ENCODE measurements around the gene C11orf54.
"Not testable (repeated sequence)": the region's sequence is repeated elsewhere in the genome, so short reads cannot be mapped to it uniquely, and the experiment has no call there.

Gene C11orf54

DNA sequence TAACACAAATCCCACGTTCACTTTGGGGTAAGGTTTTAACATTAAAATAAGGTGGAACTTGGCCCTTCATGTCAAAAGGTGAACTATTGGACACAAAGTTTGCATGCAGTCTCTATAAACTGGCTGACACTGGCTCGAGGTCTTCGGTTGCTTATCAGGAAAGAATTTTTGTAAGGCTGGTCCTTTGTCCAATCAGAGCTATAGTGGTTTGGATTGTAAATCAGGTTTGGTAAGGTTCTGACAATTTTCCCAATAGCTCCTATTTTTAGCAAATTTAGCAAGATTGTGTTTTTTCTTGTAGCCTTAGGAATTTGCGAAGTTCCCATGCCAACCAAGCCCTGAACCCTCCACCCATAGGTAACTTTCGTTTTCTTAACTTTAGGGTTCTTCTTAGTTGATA is 25.0 kb downstream of the C11orf54 start:
- DNase-seq = no peak
- TF ChIP-seq POLR2A (IDR thresholded peaks at IDR 0.05; ENCODE audit: low read length) = no peak
- no peak for TF ChIP-seq GATA1 (IDR thresholded peaks at IDR 0.05; ENCODE audit: low read depth, low read length)

DNA sequence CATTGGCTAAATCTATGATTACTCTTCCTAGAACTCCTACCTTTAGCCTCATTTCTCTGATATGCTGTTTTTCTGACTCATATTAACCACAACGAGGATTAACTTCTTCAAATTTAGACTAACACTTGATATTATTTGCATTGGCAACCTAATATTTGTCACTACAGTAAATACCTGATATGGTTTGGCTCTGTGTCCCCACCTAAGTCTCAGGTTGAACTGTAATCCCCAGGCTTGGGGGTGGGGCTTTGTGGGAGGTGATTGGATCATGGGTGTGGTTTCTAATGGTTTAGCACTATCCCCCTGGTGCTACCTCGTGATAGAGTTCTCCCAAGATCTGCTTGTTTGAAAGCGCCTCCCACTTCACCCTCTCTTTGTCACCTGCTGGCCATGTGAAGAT is 25.5 kb downstream of the C11orf54 start:
- TF ChIP-seq GATA1 (IDR thresholded peaks at IDR 0.05; ENCODE audit: low read depth, low read length) (no peak), POLR2A (IDR thresholded peaks at IDR 0.05; ENCODE audit: low read length) (no peak)
- peak in 1 of 2 experiments; percentile 2 for DNase-seq

DNA sequence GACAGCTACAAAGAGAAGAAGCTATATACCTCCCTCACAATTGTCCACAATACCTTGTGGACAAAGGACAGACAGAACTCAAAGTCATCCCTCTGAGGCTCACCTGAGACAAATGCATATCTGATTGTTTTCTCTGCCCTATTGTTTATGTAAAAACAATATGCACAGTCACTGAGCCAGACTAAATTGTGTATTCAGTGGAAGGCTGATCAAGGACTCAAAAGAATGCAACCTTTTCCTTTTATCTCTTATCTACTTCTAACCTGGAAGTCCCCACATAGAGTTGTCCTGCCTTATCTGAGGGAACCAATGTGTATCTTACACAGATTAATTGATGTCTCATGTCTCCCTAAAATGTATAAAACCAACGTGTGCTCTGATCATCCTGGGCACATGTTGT is 28.7 kb downstream of the C11orf54 start:
- no peak for TF ChIP-seq GATA1 (IDR thresholded peaks at IDR 0.05; ENCODE audit: low read depth, low read length)
- TF ChIP-seq POLR2A (IDR thresholded peaks at IDR 0.05; ENCODE audit: low read length) = no peak
- peak in 1 of 2 experiments; percentile 6 for DNase-seq

DNA sequence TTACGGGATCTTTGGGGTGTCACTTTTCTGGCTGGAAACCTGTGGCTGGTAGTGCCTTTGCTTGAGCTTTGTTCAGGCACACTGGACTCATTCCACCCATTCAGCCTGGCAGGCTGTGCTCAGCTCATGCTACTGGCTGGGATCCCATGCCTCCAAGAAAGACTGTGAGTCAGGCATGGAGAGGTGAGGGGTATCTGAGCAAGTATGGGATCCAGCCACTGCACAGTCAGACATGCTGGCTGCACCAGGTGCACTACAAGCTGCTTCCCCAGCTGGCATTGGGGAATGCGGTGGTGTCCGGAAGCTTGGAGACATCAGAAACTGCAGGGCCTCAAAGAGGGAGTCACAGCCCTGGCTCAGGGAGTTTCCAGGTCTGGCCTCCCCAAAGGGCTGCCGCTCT is 30.7 kb downstream of the C11orf54 start:
- no peak for DNase-seq
- TF ChIP-seq POLR2A (IDR thresholded peaks at IDR 0.05; ENCODE audit: low read length) (no peak), GATA1 (IDR thresholded peaks at IDR 0.05; ENCODE audit: low read depth, low read length) (no peak)

DNA sequence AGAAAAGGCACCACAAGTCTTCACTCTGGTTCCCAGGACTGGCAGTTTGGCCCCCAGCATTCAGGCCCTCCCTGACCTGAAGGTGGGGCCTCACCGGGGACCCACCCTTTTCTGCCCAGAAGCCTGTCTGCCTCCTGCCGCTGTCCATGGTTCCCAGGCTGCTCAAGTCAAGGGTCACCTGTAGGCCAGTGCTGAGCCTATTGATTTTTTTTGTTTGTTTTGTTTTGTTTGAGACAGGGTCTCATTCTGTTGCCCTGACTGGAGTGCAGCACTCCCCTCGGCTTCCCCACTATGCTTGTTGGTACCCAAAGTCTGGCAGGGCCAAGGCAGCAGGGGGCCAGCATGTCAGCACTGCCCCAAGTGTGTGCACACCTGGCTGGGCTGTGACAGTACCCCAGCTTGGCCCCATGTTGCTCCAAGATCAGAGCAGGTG is 31.6 kb downstream of the C11orf54 start:
- TF ChIP-seq POLR2A (IDR thresholded peaks at IDR 0.05; ENCODE audit: low read length) (no peak), GATA1 (IDR thresholded peaks at IDR 0.05; ENCODE audit: low read depth, low read length) (no peak)
- DNase-seq = peak in 1 of 2 experiments; percentile 7

DNA sequence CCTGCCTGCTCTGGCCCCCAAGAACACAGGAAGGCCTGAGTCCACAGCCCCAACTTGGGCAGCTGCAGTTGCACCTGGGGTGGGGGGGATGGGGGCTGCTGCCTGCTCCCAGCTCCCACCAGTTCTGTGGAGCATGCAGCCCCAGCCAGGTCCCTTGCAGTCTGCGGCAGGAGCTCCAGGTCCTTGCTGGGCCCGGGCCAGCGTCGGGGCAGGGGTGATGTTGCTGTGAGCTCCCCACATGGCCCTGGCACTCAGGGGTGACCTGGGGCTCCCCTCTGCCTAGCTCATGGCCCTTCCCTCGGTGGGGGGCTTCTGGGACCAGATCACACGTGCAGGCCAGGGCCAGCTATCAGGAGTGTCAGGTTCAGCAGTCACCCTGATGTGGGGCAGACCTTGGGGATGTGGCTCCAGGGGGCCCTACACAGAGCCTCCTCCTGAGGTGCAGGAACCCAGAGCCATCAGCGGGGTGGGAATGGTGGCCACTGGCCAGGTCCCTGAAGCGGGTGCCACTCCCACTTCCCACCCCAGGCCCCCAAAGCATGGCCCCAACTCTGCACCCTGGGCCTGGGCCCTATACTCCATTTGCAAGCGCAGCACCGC is 32.2 kb downstream of the C11orf54 start:
- TF ChIP-seq GATA1 (IDR thresholded peaks at IDR 0.05; ENCODE audit: low read depth, low read length) (no peak), POLR2A (IDR thresholded peaks at IDR 0.05; ENCODE audit: low read length) (no peak)
- no peak for DNase-seq

DNA sequence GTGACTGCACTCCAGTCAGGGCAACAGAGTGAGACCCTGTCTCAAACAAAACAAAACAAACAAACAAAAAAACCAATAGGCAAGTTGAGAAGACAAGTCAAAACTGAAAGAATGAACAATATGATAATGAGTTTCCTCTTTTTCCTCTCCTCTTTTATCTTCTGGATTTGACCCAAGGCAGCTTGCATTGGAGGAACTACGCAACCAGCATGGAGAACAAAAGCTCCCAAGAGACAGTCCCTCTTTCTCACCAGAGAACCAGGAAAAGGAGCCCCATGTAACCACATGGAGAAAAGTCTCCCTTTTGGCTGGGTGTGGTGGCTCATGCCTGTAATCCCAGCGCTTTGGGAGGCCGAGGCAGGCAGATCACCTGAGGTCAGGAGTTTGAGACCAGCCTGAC is 33.1 kb downstream of the C11orf54 start:
- not testable (repeated sequence) for DNase-seq

DNA sequence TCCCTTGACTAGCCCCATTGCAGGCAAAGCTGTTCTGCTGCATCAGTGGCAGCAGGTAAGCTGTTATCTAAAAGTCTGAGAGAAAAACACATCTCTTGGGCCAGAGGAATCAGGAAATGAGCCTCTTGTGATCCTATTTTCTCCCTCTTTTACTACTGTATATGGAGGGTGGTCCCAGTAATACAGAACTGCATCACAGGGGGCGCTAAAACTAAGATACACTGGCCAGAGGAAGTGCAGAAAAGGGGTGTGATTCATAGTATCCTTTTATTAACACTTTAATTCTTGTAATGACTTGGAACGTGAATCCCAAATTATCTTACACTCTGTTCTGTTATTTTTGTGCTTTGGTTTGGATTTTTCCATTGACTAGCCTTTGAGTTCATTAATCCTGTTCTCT is 33.8 kb downstream of the C11orf54 start:
- DNase-seq = peak; percentile 20 to 33
- no peak for TF ChIP-seq POLR2A (IDR thresholded peaks at IDR 0.05; ENCODE audit: low read length)
- no peak for TF ChIP-seq GATA1 (IDR thresholded peaks at IDR 0.05; ENCODE audit: low read depth, low read length)

DNA sequence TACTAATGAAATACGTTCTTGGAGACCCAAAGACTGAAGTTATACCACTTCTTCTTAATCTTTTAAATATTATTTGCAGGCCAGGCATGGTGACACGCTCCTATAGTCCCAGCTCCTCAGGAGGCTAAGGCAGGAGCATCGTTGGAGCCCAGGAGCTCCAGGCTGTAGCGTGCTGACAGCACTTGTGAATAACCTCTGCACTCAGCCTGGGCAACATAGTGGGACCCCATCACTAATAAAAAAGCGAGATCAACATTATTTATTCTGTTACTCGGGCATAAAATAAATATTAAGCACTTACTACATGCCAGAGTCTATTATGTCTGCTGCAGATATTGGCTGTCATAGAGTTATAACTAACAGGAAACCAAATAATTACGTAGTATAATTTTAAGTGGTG is 41.9 kb downstream of the C11orf54 start:
- no peak for TF ChIP-seq GATA1 (IDR thresholded peaks at IDR 0.05; ENCODE audit: low read depth, low read length)
- no peak for TF ChIP-seq POLR2A (IDR thresholded peaks at IDR 0.05; ENCODE audit: low read length)
- DNase-seq = no peak

DNA sequence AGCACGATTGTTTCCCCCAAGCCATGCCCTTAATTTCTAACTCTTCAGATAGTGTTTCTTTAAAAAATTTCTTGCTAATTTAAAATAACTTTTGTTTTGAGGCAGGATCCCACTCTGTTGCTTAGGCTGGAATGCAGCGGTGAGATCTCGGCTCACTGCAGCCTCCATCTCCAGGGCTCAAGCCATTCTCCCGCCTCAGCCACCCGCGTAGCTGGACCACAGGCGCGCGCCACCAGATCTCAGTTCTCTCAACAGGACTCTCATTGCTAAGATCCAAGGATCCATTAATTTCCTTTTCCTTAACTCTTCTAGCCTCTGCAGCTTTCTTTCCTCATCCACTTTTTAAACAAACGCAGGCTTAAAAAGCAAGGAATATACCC is 42.3 kb downstream of the C11orf54 start:
- TF ChIP-seq GATA1 (IDR thresholded peaks at IDR 0.05; ENCODE audit: low read depth, low read length) (no peak), POLR2A (IDR thresholded peaks at IDR 0.05; ENCODE audit: low read length) (no peak)
- DNase-seq = no peak

DNA sequence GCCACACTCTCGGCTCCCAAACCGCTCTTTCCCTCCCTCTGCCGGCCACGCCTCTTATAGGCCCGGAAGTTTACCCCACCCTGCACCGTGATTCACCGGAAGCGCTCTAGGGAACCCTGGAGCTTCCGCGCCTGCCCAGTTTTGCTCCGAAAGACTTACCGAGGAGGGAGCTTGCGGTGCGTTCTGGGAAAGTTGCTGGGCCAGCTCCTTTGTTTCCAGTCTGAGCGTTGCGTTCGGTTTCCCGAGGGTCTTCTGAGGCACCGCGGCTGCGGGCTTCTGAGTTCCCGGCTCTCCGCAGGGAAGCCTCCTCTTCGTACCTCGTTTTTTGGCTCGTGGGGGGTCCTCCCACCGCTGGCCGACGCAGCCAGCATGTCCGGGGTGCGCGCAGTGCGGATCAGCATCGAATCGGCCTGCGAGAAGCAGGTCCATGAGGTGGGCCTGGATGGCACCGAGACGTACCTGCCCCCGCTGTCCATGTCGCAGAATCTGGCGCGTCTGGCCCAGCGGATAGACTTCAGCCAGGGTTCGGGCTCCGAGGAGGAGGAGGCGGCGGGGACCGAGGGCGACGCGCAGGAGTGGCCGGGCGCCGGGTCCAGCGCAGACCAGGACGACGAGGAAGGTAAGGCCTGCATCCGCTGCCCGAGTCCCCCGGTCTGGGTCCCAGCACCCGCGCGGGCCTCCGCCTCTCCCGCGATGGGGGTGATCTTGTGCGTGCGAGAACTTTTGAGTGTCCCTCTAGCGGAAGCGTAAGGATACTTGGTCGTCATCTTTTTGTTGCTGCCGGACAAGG is 42.9 kb downstream of the C11orf54 start, which contains the start of gene MED17:
Gene MED17 (plus strand): TSS at position 138 of the 790 bp plus-strand sequence. CDS start 232 bp downstream, at position 370.
- peak; percentile 89 to 92 for DNase-seq
- TF ChIP-seq POLR2A (IDR thresholded peaks at IDR 0.05; ENCODE audit: low read length) (peak; percentile 89), GATA1 (IDR thresholded peaks at IDR 0.05; ENCODE audit: low read depth, low read length) (no peak)

DNA sequence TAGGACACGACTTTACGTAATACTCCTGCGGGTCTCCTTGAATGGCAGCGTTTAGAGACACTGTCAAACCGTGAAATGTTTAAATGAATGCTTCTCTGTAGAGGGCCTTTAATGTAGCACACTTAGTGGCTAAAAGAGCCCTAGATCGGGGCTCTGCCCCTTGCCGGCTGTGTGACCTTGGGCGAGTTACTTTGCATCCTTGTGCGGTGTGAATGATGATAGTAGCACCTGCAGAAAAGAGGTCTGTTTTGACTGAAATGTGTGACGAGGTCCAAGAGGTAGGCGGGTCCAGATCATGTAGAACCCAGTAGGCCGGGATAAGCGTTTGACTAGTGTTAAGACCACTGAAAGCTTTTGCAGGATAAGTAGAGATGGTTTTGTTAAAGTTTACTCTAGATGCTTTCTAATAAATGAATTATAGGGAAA is 43.5 kb downstream of the C11orf54 start:
- TF ChIP-seq GATA1 (IDR thresholded peaks at IDR 0.05; ENCODE audit: low read depth, low read length) (no peak), POLR2A (IDR thresholded peaks at IDR 0.05; ENCODE audit: low read length) (no peak)
- peak; percentile 58 to 70 for DNase-seq

DNA sequence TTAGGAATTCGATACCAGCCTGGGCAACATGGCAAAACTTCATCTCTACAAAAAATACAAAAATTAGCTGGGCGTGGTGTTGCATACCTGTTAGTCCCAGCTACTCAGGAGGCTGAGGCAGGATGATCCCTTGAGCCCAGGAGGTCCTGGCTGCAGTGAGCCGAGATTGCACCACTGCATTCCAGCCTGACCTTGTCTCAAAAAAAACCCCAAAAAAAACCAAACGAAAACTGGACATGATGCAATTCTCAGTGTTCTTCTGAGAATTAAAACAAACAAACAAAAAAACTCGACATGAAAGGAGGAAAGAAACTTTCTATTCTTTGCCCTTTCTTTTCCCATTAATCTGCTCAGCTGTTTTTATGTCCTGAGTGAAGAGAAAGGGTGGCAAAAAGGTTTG is 50.0 kb downstream of the C11orf54 start:
- no peak for DNase-seq
- no peak for TF ChIP-seq GATA1 (IDR thresholded peaks at IDR 0.05; ENCODE audit: low read depth, low read length)
- no peak for TF ChIP-seq POLR2A (IDR thresholded peaks at IDR 0.05; ENCODE audit: low read length)

DNA sequence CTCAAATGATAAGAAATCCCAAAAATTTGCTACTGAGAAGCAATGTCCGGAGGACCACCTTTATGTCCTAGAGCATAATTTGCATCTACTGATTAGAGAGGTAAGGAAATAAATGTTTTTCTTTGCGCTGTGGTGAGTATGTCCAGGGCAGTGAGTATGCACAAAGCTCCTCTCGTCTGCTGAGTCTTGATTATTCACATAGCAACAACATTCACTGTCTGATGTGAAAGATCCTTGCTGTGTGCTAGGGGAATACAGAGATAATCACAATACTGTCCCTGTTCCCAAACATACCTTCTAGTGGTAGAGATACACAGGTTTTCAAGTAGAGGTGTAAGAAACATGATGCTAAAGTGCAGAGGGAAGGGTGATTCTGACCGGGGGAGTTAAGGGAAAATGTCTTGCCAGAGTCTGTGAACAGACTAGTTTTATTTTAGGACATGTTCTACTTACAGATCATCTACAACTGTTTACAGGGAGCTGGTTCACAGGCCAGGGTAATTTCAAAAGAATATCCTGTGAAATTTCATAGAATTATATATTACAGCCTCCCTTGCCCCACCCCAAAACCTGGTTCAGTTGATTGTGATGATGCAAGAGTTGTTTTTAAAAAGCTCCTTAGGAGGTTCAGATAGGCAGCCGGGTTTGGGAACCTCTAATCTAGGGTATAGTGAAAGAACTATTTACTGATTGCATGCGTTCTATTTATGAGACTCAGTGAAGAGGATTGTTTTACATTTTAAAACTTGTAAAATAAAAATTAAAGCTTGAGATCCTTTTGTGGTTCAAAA is 55.2 kb downstream of the C11orf54 start:
- TF ChIP-seq GATA1 (IDR thresholded peaks at IDR 0.05; ENCODE audit: low read depth, low read length) (no peak), POLR2A (IDR thresholded peaks at IDR 0.05; ENCODE audit: low read length) (no peak)
- DNase-seq = peak; percentile 82 to 86

All from erythroblast (primary cell).